Measurements from ENCODE around the gene TLE6. TPM values are rescaled to one million over a fixed set of nuclear protein-coding genes. Genes with fewer than 3 reads are reported as not detected.
"Not testable (repeated sequence)": the region's sequence is repeated elsewhere in the genome, so short reads cannot be mapped to it uniquely, and the experiment has no call there.

The TLE6 gene
- total and polyA plus RNA-seq, 5 donors, result 0.28 to 2.2 (median 1.4) TPM

GRCh38 chr19:3003046-3003445 lies 25.7 kb downstream of the TLE6 start:
- Histone ChIP-seq H3K27ac (ENCODE audit: low read length) (no peak overlapping the region), H3K27me3 (ENCODE audit: control insufficient read depth, insufficient read depth) (no peaks in the 10 kb centered on the region), H3K4me3 (ENCODE audit: low read length) (no peak overlapping the region), H3K9me3 (ENCODE audit: control insufficient read depth, low read length) (no peaks in the 10 kb centered on the region), H3K4me1 (ENCODE audit: control insufficient read depth, insufficient read depth, low read length) (no peaks in the 10 kb centered on the region)
- 80% methylated on average over 7 of the region's 7 CpGs for WGBS
- DNase-seq (no peak), ATAC-seq (no peak)
- intact Hi-C loops (cut with DNase I), result no loop called here

GRCh38 chr19:3004522-3004921 lies 27.2 kb downstream of the TLE6 start:
- intact Hi-C loops (cut with DNase I), result no loop called here
- H3K27me3 ChIP-seq (ENCODE audit: control insufficient read depth, insufficient read depth), result no peaks in the 10 kb centered on the region

GRCh38 chr19:3005345-3005744 lies 28.0 kb downstream of the TLE6 start:
- H3K4me1 ChIP-seq (ENCODE audit: control insufficient read depth, insufficient read depth, low read length), result no peaks in the 10 kb centered on the region
- ATAC-seq (no peak), DNase-seq (no peak)
- H3K4me3 ChIP-seq (ENCODE audit: low read length), result no peak overlapping the region
- 88% methylated on average over 18 of the region's 18 CpGs for WGBS
- H3K27me3 ChIP-seq (ENCODE audit: control insufficient read depth, insufficient read depth), result no peaks in the 10 kb centered on the region
- no peaks in the 10 kb centered on the region for H3K9me3 ChIP-seq (ENCODE audit: control insufficient read depth, low read length)
- no peak overlapping the region for H3K27ac ChIP-seq (ENCODE audit: low read length)
- intact Hi-C loops (cut with DNase I), result no loop called here

More at GRCh38 chr19:3004522-3004921, 27.2 kb downstream of the TLE6 start:
- no peak overlapping the region for H3K27ac ChIP-seq (ENCODE audit: low read length)
- H3K4me3 ChIP-seq (ENCODE audit: low read length), result no peak overlapping the region
- no peaks in the 10 kb centered on the region for H3K9me3 ChIP-seq (ENCODE audit: control insufficient read depth, low read length)
- H3K4me1 ChIP-seq (ENCODE audit: control insufficient read depth, insufficient read depth, low read length), result no peaks in the 10 kb centered on the region
- ATAC-seq (no peak), DNase-seq (no peak)
- WGBS, result 85% methylated on average over 4 of the region's 4 CpGs

- peak; percentile 17 to 23 for ATAC-seq
- DNase-seq, result no peak
- Histone ChIP-seq H3K27ac (ENCODE audit: low read length) (no peak overlapping the region), H3K27me3 (ENCODE audit: control insufficient read depth, insufficient read depth) (no peaks in the 10 kb centered on the region), H3K4me1 (ENCODE audit: control insufficient read depth, insufficient read depth, low read length) (no peaks in the 10 kb centered on the region), H3K9me3 (ENCODE audit: control insufficient read depth, low read length) (no peaks in the 10 kb centered on the region), H3K4me3 (ENCODE audit: low read length) (no peak overlapping the region)
- intact Hi-C loops (cut with DNase I), result no loop called here
- 77% methylated on average over 37 of the region's 37 CpGs for WGBS
Observed at GRCh38 chr19:3006075-3006767, 28.9 kb downstream of the TLE6 start.

GRCh38 chr19:3007975-3008374 lies 30.6 kb downstream of the TLE6 start:
- DNase-seq, result no peak
- no peaks in the 10 kb centered on the region for H3K9me3 ChIP-seq (ENCODE audit: control insufficient read depth, low read length)
- H3K4me1 ChIP-seq (ENCODE audit: control insufficient read depth, insufficient read depth, low read length), result no peaks in the 10 kb centered on the region
- no peak overlapping the region for H3K4me3 ChIP-seq (ENCODE audit: low read length)
- ATAC-seq, result no peak
- no peak overlapping the region for H3K27ac ChIP-seq (ENCODE audit: low read length)
- intact Hi-C loops (cut with DNase I), result no loop called here
- 79% methylated on average over 9 of the region's 9 CpGs for WGBS
- no peaks in the 10 kb centered on the region for H3K27me3 ChIP-seq (ENCODE audit: control insufficient read depth, insufficient read depth)

- WGBS, result 74% methylated on average over 6 of the region's 6 CpGs
Observed at GRCh38 chr19:3008994-3009393, 31.6 kb downstream of the TLE6 start.

GRCh38 chr19:3010871-3011270 lies 33.5 kb downstream of the TLE6 start:
- intact Hi-C loops (cut with DNase I), result no loop called here
- 89% methylated on average over 13 of the region's 13 CpGs for WGBS
- Histone ChIP-seq H3K4me1 (ENCODE audit: control insufficient read depth, insufficient read depth, low read length) (no peaks in the 10 kb centered on the region), H3K27me3 (ENCODE audit: control insufficient read depth, insufficient read depth) (no peaks in the 10 kb centered on the region), H3K4me3 (ENCODE audit: low read length) (no peak overlapping the region), H3K9me3 (ENCODE audit: control insufficient read depth, low read length) (no peaks in the 10 kb centered on the region), H3K27ac (ENCODE audit: low read length) (no peak overlapping the region)
- no peak for DNase-seq
- no peak for ATAC-seq

More at GRCh38 chr19:3008994-3009393, 31.6 kb downstream of the TLE6 start:
- H3K9me3 ChIP-seq (ENCODE audit: control insufficient read depth, low read length), result no peaks in the 10 kb centered on the region
- no peak overlapping the region for H3K4me3 ChIP-seq (ENCODE audit: low read length)
- intact Hi-C loops (cut with DNase I), result no loop called here
- no peak for ATAC-seq
- no peak overlapping the region for H3K27ac ChIP-seq (ENCODE audit: low read length)
- DNase-seq, result no peak
- H3K27me3 ChIP-seq (ENCODE audit: control insufficient read depth, insufficient read depth), result no peaks in the 10 kb centered on the region
- H3K4me1 ChIP-seq (ENCODE audit: control insufficient read depth, insufficient read depth, low read length), result no peaks in the 10 kb centered on the region

GRCh38 chr19:3012059-3012458 lies 34.7 kb downstream of the TLE6 start:
- H3K27ac ChIP-seq (ENCODE audit: low read length); H3K27me3 ChIP-seq (ENCODE audit: control insufficient read depth, insufficient read depth); ATAC-seq; H3K9me3 ChIP-seq (ENCODE audit: control insufficient read depth, low read length); intact Hi-C loops (cut with DNase I); H3K4me1 ChIP-seq (ENCODE audit: control insufficient read depth, insufficient read depth, low read length); DNase-seq; H3K4me3 ChIP-seq (ENCODE audit: low read length): not testable (repeated sequence)
- 82% methylated on average over 13 of the region's 13 CpGs for WGBS

GRCh38 chr19:3012621-3013262 lies 35.4 kb downstream of the TLE6 start:
- Histone ChIP-seq H3K27ac (ENCODE audit: low read length) (no peak overlapping the region), H3K4me1 (ENCODE audit: control insufficient read depth, insufficient read depth, low read length) (no peaks in the 10 kb centered on the region), H3K9me3 (ENCODE audit: control insufficient read depth, low read length) (no peaks in the 10 kb centered on the region), H3K27me3 (ENCODE audit: control insufficient read depth, insufficient read depth) (no peaks in the 10 kb centered on the region), H3K4me3 (ENCODE audit: low read length) (no peak overlapping the region)
- DNase-seq (no peak), ATAC-seq (peak; percentile 52 to 55)
- intact Hi-C loops (cut with DNase I), result no loop called here
- 50% methylated on average over 16 of the region's 16 CpGs for WGBS

- H3K4me3 ChIP-seq (ENCODE audit: low read length), result no peak overlapping the region
- H3K4me1 ChIP-seq (ENCODE audit: control insufficient read depth, insufficient read depth, low read length), result no peaks in the 10 kb centered on the region
- H3K9me3 ChIP-seq (ENCODE audit: control insufficient read depth, low read length), result no peaks in the 10 kb centered on the region
- H3K27me3 ChIP-seq (ENCODE audit: control insufficient read depth, insufficient read depth), result no peaks in the 10 kb centered on the region
- intact Hi-C loops (cut with DNase I), result no loop called here
- peak in 1 of 2 donors; percentile 14 for ATAC-seq
- DNase-seq, result no peak
- no peak overlapping the region for H3K27ac ChIP-seq (ENCODE audit: low read length)
- WGBS, result 72% methylated on average over 7 of the region's 7 CpGs
Observed at GRCh38 chr19:3013263-3013725, 35.9 kb downstream of the TLE6 start.

- WGBS, result 97% methylated on average over 8 of the region's 8 CpGs
Observed at GRCh38 chr19:3014135-3014534, 36.8 kb downstream of the TLE6 start.

More at GRCh38 chr19:3014135-3014534, 36.8 kb downstream of the TLE6 start:
- ATAC-seq, result no peak
- no peak for DNase-seq
- intact Hi-C loops (cut with DNase I), result no loop called here
- Histone ChIP-seq H3K27ac (ENCODE audit: low read length) (no peak overlapping the region), H3K4me3 (ENCODE audit: low read length) (no peak overlapping the region), H3K9me3 (ENCODE audit: control insufficient read depth, low read length) (no peaks in the 10 kb centered on the region), H3K27me3 (ENCODE audit: control insufficient read depth, insufficient read depth) (no peaks in the 10 kb centered on the region), H3K4me1 (ENCODE audit: control insufficient read depth, insufficient read depth, low read length) (no peaks in the 10 kb centered on the region)

All from right cardiac atrium (tissue), 5 donors.